Colon (tissue), 2 donors: Measurements from ENCODE around the gene SLC7A4.

ENCODE experiments used
- FAIRE-seq: peaks from 2 replicates; lab custom pipeline; 2012; peaks lifted over from hg19 to GRCh38; lab: Jason Lieb, UNC
- donor health status: control.
- donor health status: control.

The SLC7A4 gene

DNA sequence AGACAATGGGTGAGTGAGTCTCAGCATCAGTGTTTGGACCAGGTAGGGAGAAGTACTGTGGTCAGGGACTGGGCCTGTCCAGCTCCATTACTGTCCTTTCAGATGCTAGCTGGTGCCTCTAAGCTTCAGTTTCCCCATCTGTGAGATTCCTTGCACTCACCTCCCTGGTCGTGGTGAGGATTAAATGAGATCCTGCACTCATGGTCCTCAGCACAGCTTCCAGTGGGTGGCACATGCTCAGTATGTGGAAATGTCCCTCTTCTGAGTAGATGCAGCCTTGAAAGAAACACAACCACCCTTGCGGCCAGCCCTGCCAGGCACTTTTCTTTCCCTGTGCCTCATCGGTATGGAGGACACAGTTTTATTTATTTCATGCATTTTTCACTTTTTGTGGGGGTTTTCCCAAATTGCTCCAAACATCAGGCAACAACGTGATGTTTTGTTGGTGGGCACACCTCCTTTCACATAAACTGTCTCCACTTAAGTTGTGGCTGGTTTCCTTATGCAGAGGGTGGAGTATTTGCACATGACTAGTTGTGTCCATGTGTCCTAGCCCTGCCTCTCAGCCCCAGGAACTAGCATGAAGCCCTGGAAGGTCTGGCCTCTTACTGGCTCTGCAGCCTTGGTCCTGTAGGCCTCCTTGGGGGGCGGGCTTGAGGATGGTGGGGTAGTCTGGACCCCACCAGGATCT is 49.1 kb downstream of the SLC7A4 start:
- no peak for FAIRE-seq

DNA sequence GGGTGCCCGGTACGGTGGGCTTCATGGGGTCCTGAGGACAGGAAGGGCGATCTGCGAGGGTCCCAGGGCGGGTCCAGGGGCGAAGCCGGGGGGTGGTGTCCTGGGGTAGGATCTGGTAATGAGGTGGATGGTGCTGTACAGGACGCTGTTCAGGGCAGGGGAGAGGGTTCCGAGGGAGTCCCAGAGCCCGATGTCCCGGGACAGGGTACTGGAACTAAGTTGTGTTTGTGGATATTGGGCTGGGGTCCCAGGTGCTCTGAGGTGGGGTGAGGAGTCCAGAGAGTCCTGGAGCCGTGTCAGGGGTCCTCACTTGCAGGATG is 49.8 kb downstream of the SLC7A4 start:
- no peak for FAIRE-seq

DNA sequence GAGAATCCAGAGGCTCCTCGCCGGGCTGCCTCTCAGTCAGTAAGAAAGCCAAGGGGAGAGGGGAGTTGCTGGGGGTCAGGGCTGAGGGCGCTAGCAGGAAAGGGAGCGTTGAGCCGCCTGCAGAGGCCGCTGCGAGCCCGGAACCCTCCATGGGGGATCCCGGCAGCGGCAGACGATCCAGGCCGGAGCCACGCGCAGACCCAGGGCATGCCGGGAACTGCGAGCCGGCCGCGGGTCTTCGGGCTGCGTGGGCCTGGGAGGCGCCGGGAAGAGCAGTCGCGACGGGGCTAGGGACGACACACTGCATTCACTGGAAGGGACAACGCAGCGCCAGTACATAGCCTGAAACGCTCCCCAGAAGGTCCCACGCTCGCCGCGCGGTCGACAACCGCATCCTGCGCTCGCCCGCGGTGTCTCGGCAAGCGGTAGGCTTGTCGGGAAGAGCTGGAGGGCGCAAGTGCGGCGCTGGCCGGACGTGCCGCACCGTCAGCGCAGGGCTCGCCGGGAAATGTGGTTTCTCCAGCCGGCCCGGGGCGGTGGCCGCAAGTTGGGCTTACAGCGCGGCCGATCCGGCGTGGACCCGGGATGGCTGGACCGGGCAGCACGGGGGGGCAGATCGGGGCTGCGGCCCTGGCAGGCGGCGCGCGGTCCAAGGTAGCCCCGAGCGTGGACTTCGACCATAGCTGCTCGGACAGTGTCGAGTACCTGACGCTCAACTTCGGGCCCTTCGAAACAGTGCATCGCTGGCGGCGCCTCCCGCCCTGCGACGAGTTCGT is 50.4 kb downstream of the SLC7A4 start, which contains the start of gene LZTR1:
Gene LZTR1 (plus strand): TSS at position 511 of the 776 bp plus-strand sequence. CDS start 75 bp downstream, at position 586.
- FAIRE-seq: no peak

DNA sequence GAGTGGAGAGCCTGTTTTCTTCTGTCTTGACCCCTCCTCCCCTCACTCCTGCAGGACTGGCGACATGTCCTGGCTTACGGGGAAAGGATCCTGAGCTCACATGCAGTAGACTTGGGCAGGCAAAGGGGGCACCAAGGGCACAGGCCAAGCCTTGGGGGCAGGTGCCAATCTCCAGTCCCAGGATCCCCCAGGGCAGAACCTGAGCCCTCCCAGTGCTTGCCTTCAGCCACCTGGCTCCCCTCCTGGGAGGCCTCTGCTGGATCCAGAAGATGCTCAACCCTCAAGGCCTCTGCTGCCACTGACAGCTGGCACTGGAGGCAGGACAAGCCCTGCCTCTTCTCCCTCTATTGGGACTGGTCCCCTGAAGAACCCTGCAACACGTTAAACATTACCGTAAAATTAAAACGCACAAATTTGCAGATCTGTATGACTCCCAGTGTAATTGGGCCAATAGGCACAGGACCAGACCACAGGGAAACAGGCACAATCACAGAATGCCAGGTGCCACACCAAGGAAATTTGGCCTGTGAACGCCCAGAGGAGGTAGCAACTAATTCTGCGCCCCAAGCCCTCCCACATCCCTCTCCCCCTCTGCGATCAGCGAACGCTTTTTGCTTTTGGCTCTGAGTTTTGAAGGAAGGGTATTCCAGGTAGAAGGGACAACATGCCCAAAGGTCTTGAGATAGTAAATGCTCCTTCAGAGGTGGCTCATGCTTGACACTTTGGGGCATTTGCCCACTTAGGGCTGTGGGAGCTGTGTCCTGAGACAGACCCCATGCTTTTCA is 51.2 kb downstream of the SLC7A4 start:
- no peak for FAIRE-seq

DNA sequence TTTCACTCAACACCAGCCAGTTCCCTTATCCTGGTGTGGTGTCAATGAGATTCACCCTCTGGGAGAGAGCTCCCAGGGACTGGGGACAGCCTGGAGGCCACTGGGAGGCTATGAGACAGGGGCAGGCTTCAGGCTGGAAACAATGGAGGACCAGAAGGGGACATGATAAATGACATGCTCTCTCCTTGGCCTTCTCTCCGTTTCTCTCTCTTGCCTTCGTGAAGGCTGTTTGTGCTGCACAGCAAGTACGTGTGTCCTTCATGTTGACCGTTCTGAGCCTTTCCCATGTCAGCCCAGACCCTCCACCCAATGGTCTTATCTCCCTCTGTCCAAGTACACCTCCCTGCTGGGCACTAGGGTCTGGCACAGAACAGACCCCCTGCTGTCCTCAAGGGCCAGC is 51.8 kb downstream of the SLC7A4 start:
- no peak for FAIRE-seq

DNA sequence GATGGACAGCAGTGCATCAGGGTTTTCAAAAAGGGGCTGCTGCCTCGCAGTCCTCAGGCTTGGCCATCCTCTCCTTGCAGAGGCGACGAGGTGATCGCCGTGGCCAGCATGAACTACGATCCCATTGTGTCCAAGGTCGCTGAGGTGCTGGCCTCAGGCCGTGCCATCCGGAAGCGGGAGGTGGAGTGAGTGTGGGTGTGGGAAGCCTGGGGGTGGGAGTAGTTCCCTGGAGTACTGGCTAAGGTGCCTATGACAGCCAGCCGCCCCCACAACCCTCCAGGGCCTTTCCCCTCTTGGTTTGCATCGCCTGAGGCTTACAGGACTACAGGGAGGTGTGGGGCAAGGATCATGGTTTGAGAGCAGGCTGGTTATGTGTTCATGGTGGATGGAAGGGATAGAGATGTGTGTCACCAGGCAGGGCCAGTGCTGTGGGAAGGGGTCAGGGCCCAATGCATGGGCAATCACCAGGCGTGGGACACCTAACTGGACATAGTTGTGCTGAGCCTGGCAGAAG is 52.4 kb downstream of the SLC7A4 start:
- FAIRE-seq: no peak

DNA sequence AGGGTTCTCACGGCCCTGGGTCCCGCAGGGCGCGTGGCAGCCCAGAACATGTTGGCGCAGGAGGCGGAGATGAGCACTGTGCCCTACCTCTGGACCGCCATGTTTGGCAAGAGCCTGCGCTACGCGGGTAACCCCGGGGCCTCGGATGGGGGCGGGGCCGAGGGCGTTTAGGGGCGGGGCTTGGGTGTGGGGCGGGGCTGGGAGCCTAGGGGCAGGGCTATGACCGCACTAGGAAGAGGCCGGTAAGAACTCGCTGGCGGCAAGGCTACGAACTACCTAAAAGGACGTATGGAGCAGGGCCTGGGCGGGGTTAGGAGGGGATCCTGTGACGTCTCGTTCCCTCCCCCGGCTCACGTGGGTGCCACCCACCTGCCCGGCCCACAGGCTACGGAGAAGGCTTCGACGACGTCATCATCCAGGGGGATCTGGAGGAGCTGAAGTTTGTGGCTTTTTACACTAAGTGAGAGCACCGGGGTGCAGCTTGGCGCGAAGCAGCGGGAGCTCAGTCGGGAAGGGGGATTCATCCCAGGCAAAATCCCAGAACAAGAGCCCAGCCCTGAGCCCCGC is 53.0 kb downstream of the SLC7A4 start:
- no peak for FAIRE-seq
